Left ventricle myocardium inferior (tissue), 1 donor: ENCODE measurements around the gene NEAT1. TPM values are rescaled to one million over a fixed set of nuclear protein-coding genes. Genes with fewer than 3 reads are reported as not detected.
"Not testable (repeated sequence)": the region's sequence is repeated elsewhere in the genome, so short reads cannot be mapped to it uniquely, and the experiment has no call there.

Source experiments
- DNase-seq: peaks from one replicate; pipeline ENCODE4 v3.0.0-alpha.2; 2020
- H3K27ac ChIP-seq: fragments of 200-600 bp; replicated peaks from 2 replicates; pipeline ENCODE4 v1.8.0; 2021
- H3K27me3 ChIP-seq: fragments of 200-600 bp; 2 replicates; pipeline ENCODE4 v1.8.0; 2021; ENCODE audit warnings: low read depth
- H3K36me3 ChIP-seq: fragments of 200-600 bp; 2 replicates; pipeline ENCODE4 v1.8.0; 2021
- H3K4me1 ChIP-seq: fragments of 200-600 bp; 2 replicates; pipeline ENCODE4 v1.8.0; 2021
- H3K4me3 ChIP-seq: fragments of 200-600 bp; 2 replicates; pipeline ENCODE4 v1.8.0; 2021; ENCODE audit warnings: mild to moderate bottlenecking, moderate library complexity
- H3K9me3 ChIP-seq: fragments of 200-600 bp; replicated peaks from 2 replicates; pipeline ENCODE4 v1.8.0; 2021
- CTCF ChIP-seq: fragments of 200-600 bp; IDR thresholded peaks from 2 replicates; pipeline ENCODE4 v1.8.0; 2021; ENCODE audit warnings: antibody characterized with exemption, mild to moderate bottlenecking, borderline replicate concordance
- intact Hi-C: fragments of 100-400 bp; cut with micrococcal nuclease; formaldehyde crosslinking; loops from one replicate; pipeline ENCODE4 v1.11.0; 2022
- total RNA-seq: library from RNA; stranded (reverse); fragmentation: NEBNext Ultra II Directional; extraction: Animal tissue kit (Norgen Biotek cat#: 25700); gene quantifications from one replicate; pipeline ENCODE4 v1.2.1, GENCODE V29; 2021
- donor health status: DM: no; HTN: yes; CAD: no; lungs with severe emphysema.

The NEAT1 gene
- total RNA-seq, 1 donor from 2014 or later = 405 TPM

- intact Hi-C loops = no loop called here
- TF ChIP-seq CTCF = no peak
Observed at GRCh38 chr11:65454696-65455456, 32.3 kb downstream of the NEAT1 start.

GRCh38 chr11:65456418-65456817 is 33.8 kb downstream of the NEAT1 start:
- no peak for TF ChIP-seq CTCF
- no peaks in the 10 kb centered on the region for H3K27me3 ChIP-seq
- H3K27ac ChIP-seq = no peak overlapping the region
- DNase-seq = no peak
- H3K36me3 ChIP-seq = no peaks in the 10 kb centered on the region
- peaks cover 29% of the 10 kb centered on the region for H3K4me1 ChIP-seq
- no peaks in the 10 kb centered on the region for H3K9me3 ChIP-seq
- intact Hi-C loops = no loop called here
- H3K4me3 ChIP-seq = no peak overlapping the region

More at GRCh38 chr11:65454696-65455456, 32.3 kb downstream of the NEAT1 start:
- Histone ChIP-seq H3K4me3 (peak overlapping the region; percentile 71), H3K27me3 (no peaks in the 10 kb centered on the region), H3K9me3 (no peaks in the 10 kb centered on the region), H3K4me1 (peaks cover 29% of the 10 kb centered on the region), H3K27ac (peak overlapping the region; percentile 91), H3K36me3 (no peaks in the 10 kb centered on the region)
- peak; percentile 92 for DNase-seq

- intact Hi-C loops = no loop called here
- DNase-seq = no peak
- no peak for TF ChIP-seq CTCF
- Histone ChIP-seq H3K9me3 (no peaks in the 10 kb centered on the region), H3K4me1 (peaks cover 13% of the 10 kb centered on the region), H3K27ac (no peak overlapping the region), H3K27me3 (no peaks in the 10 kb centered on the region), H3K36me3 (no peaks in the 10 kb centered on the region), H3K4me3 (no peak overlapping the region)
Observed at GRCh38 chr11:65459552-65459951, 37.0 kb downstream of the NEAT1 start.

GRCh38 chr11:65465471-65465870 is 42.9 kb downstream of the NEAT1 start:
- DNase-seq, H3K27me3 ChIP-seq, H3K9me3 ChIP-seq, H3K27ac ChIP-seq, intact Hi-C loops, H3K4me3 ChIP-seq, H3K36me3 ChIP-seq: not testable (repeated sequence)
- peaks cover 14% of the 10 kb centered on the region for H3K4me1 ChIP-seq

- H3K4me3 ChIP-seq, H3K9me3 ChIP-seq, H3K27ac ChIP-seq, intact Hi-C loops, H3K27me3 ChIP-seq, DNase-seq, H3K36me3 ChIP-seq: not testable (repeated sequence)
- peaks cover 31% of the 10 kb centered on the region for H3K4me1 ChIP-seq
Observed at GRCh38 chr11:65467306-65467705, 44.7 kb downstream of the NEAT1 start.

- H3K9me3 ChIP-seq = no peaks in the 10 kb centered on the region
- H3K27ac ChIP-seq = peak overlapping the region; percentile 40
- no peaks in the 10 kb centered on the region for H3K36me3 ChIP-seq
- intact Hi-C loops = no loop called here
- no peak overlapping the region for H3K4me3 ChIP-seq
- peak; percentile 54 for DNase-seq
- H3K4me1 ChIP-seq = peaks cover 47% of the 10 kb centered on the region
- no peaks in the 10 kb centered on the region for H3K27me3 ChIP-seq
- peak; percentile 67 for TF ChIP-seq CTCF
Observed at GRCh38 chr11:65468874-65469333, 46.3 kb downstream of the NEAT1 start.
